A549 (cell line): Measurements from ENCODE around the gene SLC11A1.

Experiments used
- CEBPB ChIP-seq, 2 experiments: fragments of >200 bp in 1 of 2; sonication (Bioruptor Twin) in 1 of 2; formaldehyde crosslinking in 1 of 2; IDR thresholded peaks; 2 replicates each; pipeline ENCODE4 v1.6.1; 2012 to 2016
- CTCF ChIP-seq: fragments of >200 bp; sonication (Bioruptor Twin); formaldehyde crosslinking; IDR thresholded peaks from 3 replicates; pipeline ENCODE4 v1.5.1; 2016
- ELK1 ChIP-seq: fragments of 150-350 bp; IDR thresholded peaks from 2 replicates; pipeline ENCODE4 v1.6.1; 2014; ENCODE audit warnings: low read depth, mild to moderate bottlenecking, low read length
- ESRRA ChIP-seq: fragments of 150-350 bp; IDR thresholded peaks from 2 replicates; pipeline ENCODE4 v1.6.1; 2014; ENCODE audit warnings: mild to moderate bottlenecking, low read length, borderline replicate concordance
- JUNB ChIP-seq: fragments of >200 bp; sonication (Bioruptor Twin); formaldehyde crosslinking; IDR thresholded peaks from 2 replicates; pipeline ENCODE4 v1.6.1; 2016
- NPAS2 ChIP-seq: fragments of 250-450 bp; sonication (Bioruptor Pico); IDR thresholded peaks from 2 replicates; pipeline ENCODE4 v1.8.0; 2022; ENCODE audit warnings: mild to moderate bottlenecking, moderate library complexity, borderline replicate concordance
- NR3C1 ChIP-seq: fragments of >200 bp; sonication (Bioruptor Twin); formaldehyde crosslinking; IDR thresholded peaks from 3 replicates; pipeline ENCODE4 v1.6.1; 2017
- POLR2A ChIP-seq: IDR thresholded peaks from 2 replicates; pipeline ENCODE4 v1.6.1; 2012; ENCODE audit warnings: mild to moderate bottlenecking, low read length
- TFCP2L1 ChIP-seq: fragments of 250-450 bp; sonication (Bioruptor Pico); IDR thresholded peaks from 2 replicates; pipeline ENCODE4 v1.5.0; 2021; ENCODE audit warnings: mild to moderate bottlenecking

- TF ChIP-seq CTCF, result no peak
- no peak for TF ChIP-seq NR3C1
- TF ChIP-seq CEBPB (IDR thresholded peaks at IDR 0.05), result no peak
- TF ChIP-seq NPAS2, result no peak
- TF ChIP-seq TFCP2L1 (CRISPR knock-in tag), result no peak
- no peak for TF ChIP-seq ELK1
- TF ChIP-seq JUNB, result no peak
- no peak for TF ChIP-seq POLR2A
- no peak for TF ChIP-seq ESRRA
These were observed 41.4 kb upstream of the SLC11A1 start for GRCh38 chr2:218340656-218341055.
